Islet of Langerhans (tissue), 1 donor: ENCODE results near the gene IPMK.

ENCODE experiments used
- FAIRE-seq: peaks from one replicate; lab custom pipeline; 2011; peaks lifted over from hg19 to GRCh38; lab: Jason Lieb, UNC

The IPMK gene

GRCh38 chr10:58152673-58153263 is 114.9 kb downstream of the IPMK start:
- FAIRE-seq: peak; percentile 96

GRCh38 chr10:58150290-58150689 is 117.4 kb downstream of the IPMK start:
- no peak for FAIRE-seq

- no peak for FAIRE-seq
These were observed 123.8 kb downstream of the IPMK start for GRCh38 chr10:58143944-58144343.
